ENCODE measurements around the gene ID4. TPM values are rescaled to one million over a fixed set of nuclear protein-coding genes. Genes with fewer than 3 reads are reported as not detected.

ID4 gene
- polyA plus RNA-seq, 2 of the 4 experiments (the other 2 are of a cell fraction), result 2.6 to 6.1 TPM

DNA sequence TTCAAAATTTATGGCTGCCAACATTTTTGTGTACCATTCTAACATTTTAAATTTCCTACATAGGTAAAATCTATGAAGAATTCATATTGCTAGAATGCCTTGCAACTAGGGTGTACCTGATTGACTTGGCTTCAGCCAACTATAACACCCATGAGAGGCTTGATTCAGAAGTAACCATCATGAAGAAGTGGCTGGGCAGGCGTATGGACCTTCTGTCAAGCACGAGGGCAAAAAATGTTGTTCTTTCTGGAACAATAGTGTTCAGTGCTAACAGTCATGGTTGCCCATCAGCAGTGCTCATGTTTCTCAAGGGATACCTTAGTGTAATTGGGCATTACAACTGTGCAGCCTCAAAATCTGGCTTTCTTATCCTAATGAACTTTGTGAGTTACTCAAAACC, 42.9 kb downstream of the ID4 start:
- H3K4me1 ChIP-seq, result no peaks in the 10 kb centered on the region
- ChIA-PET POLR2A (no interaction called here), CTCF (no interaction called here)
- H3K4me2 ChIP-seq, result no peak overlapping the region
- H3K4me3 ChIP-seq, result no peak overlapping the region
- DNase-seq (ENCODE audit: low read depth in 1 of 2, low spot score in 1 of 2) (no peak), ATAC-seq (no peak), FAIRE-seq (no peak)
- 14% methylated on average over 2 of the region's 2 CpGs for WGBS (ENCODE audit: missing lambda C conversion rate)
- no peak overlapping the region for H3K27ac ChIP-seq
- H3K9me3 ChIP-seq, result no peaks in the 10 kb centered on the region
- TF ChIP-seq, protein P1, sequence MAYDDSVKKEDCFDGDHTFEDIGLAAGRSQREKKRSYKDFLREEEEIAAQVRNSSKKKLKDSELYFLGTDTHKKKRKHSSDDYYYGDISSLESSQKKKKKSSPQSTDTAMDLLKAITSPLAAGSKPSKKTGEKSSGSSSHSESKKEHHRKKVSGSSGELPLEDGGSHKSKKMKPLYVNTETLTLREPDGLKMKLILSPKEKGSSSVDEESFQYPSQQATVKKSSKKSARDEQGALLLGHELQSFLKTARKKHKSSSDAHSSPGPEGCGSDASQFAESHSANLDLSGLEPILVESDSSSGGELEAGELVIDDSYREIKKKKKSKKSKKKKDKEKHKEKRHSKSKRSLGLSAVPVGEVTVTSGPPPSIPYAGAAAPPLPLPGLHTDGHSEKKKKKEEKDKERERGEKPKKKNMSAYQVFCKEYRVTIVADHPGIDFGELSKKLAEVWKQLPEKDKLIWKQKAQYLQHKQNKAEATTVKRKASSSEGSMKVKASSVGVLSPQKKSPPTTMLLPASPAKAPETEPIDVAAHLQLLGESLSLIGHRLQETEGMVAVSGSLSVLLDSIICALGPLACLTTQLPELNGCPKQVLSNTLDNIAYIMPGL (CRISPR knock-in tag; IDR thresholded peaks at IDR 0.05; ENCODE audit: borderline replicate concordance), result no peak
- no peak for TF ChIP-seq HOXB13 (CRISPR knock-in tag; IDR thresholded peaks at IDR 0.05; ENCODE audit: low read depth)

DNA sequence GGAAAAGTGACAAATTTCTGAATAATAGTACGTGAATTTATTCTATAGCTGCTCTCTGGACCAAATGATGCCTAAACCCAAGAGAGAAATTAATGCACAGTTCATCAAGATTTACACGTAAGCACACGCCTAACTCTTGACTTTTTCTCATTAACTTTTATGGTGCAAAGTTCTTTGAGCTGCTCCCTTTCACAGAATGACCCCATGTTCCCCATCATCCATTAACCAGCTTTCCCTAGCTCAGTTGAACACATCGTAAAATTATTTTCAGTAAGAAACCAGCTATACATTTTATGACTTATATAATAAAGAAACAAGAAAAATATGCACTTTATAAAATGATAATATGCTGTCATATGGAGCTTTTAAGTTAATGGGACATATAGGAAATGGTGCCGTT, 54.3 kb downstream of the ID4 start:
- FAIRE-seq, result no peak
- 44% methylated on average over 5 of the region's 5 CpGs for WGBS (ENCODE audit: missing lambda C conversion rate)
- ChIA-PET CTCF (no interaction called here), POLR2A (no interaction called here)
- Histone ChIP-seq H3K4me2 (no peak overlapping the region), H3K9me3 (no peaks in the 10 kb centered on the region), H3K27ac (no peak overlapping the region), H3K4me3 (no peak overlapping the region), H3K4me1 (no peaks in the 10 kb centered on the region)
- ATAC-seq, result no peak
- TF ChIP-seq, protein P2, sequence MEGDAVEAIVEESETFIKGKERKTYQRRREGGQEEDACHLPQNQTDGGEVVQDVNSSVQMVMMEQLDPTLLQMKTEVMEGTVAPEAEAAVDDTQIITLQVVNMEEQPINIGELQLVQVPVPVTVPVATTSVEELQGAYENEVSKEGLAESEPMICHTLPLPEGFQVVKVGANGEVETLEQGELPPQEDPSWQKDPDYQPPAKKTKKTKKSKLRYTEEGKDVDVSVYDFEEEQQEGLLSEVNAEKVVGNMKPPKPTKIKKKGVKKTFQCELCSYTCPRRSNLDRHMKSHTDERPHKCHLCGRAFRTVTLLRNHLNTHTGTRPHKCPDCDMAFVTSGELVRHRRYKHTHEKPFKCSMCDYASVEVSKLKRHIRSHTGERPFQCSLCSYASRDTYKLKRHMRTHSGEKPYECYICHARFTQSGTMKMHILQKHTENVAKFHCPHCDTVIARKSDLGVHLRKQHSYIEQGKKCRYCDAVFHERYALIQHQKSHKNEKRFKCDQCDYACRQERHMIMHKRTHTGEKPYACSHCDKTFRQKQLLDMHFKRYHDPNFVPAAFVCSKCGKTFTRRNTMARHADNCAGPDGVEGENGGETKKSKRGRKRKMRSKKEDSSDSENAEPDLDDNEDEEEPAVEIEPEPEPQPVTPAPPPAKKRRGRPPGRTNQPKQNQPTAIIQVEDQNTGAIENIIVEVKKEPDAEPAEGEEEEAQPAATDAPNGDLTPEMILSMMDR (IDR thresholded peaks at IDR 0.05), result no peak
- TF ChIP-seq CHD2 (IDR thresholded peaks at IDR 0.05; ENCODE audit: low read length, partially characterized antibody) (no peak), EP300 (IDR thresholded peaks at IDR 0.05) (no peak), NPAS2 (CRISPR knock-in tag; IDR thresholded peaks at IDR 0.05; ENCODE audit: borderline replicate concordance) (no peak)
- TF ChIP-seq, protein P3, sequence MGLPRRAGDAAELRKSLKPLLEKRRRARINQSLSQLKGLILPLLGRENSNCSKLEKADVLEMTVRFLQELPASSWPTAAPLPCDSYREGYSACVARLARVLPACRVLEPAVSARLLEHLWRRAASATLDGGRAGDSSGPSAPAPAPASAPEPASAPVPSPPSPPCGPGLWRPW (IDR thresholded peaks at IDR 0.05), result no peak
- DNase-seq (ENCODE audit: low read depth in 1 of 2, low spot score in 1 of 2), result no peak
